GM21367 (cell line): ENCODE data around the gene FBN3.

Source experiments
- ATAC-seq: cut with Tn5 transposase; IDR thresholded peaks from one replicate; pipeline ENCODE4 v1.9.1; 2021; ENCODE audit not compliant: unreplicated experiment

FBN3 gene

GRCh38 chr19:8094336-8094735 is 55.1 kb downstream of the FBN3 start:
- ATAC-seq = no peak

GRCh38 chr19:8093740-8094139 is 55.7 kb downstream of the FBN3 start:
- ATAC-seq = no peak

- ATAC-seq = no peak
Measured at GRCh38 chr19:8090950-8091349, 58.4 kb downstream of the FBN3 start.

- ATAC-seq = no peak
Measured at GRCh38 chr19:8089664-8090601, 59.5 kb downstream of the FBN3 start.

GRCh38 chr19:8088752-8089663 is 60.4 kb downstream of the FBN3 start:
- ATAC-seq = no peak

GRCh38 chr19:8087876-8088275 is 61.5 kb downstream of the FBN3 start:
- no peak for ATAC-seq

GRCh38 chr19:8086849-8087248 is 62.5 kb downstream of the FBN3 start:
- no peak for ATAC-seq

- ATAC-seq = no peak
Measured at GRCh38 chr19:8085598-8086408, 63.6 kb downstream of the FBN3 start.

GRCh38 chr19:8084152-8084551 is 65.2 kb downstream of the FBN3 start:
- ATAC-seq = no peak

GRCh38 chr19:8083141-8083540 is 66.3 kb downstream of the FBN3 start:
- no peak for ATAC-seq

GRCh38 chr19:8081569-8082550 is 67.5 kb downstream of the FBN3 start:
- no peak for ATAC-seq

- ATAC-seq = no peak
Measured at GRCh38 chr19:8080832-8081231, 68.6 kb downstream of the FBN3 start.

GRCh38 chr19:8079988-8080387 is 69.4 kb downstream of the FBN3 start:
- no peak for ATAC-seq

GRCh38 chr19:8075158-8076074 is 74.0 kb downstream of the FBN3 start:
- ATAC-seq = no peak

GRCh38 chr19:8074501-8074900 is 74.9 kb downstream of the FBN3 start:
- no peak for ATAC-seq

- no peak for ATAC-seq
Measured at GRCh38 chr19:8071912-8072311, 77.5 kb downstream of the FBN3 start.

GRCh38 chr19:8069096-8069973 is 80.1 kb downstream of the FBN3 start:
- no peak for ATAC-seq

- no peak for ATAC-seq
Measured at GRCh38 chr19:8065875-8066261, 83.5 kb downstream of the FBN3 start.
